ENCODE results near the gene TOLLIP. TPM values are rescaled to one million over a fixed set of nuclear protein-coding genes. Genes with fewer than 3 reads are reported as not detected.

The TOLLIP gene
- polyA plus RNA-seq, 2 of the 4 experiments (the other 2 are of a cell fraction): 26.5 to 37.9 TPM

DNA sequence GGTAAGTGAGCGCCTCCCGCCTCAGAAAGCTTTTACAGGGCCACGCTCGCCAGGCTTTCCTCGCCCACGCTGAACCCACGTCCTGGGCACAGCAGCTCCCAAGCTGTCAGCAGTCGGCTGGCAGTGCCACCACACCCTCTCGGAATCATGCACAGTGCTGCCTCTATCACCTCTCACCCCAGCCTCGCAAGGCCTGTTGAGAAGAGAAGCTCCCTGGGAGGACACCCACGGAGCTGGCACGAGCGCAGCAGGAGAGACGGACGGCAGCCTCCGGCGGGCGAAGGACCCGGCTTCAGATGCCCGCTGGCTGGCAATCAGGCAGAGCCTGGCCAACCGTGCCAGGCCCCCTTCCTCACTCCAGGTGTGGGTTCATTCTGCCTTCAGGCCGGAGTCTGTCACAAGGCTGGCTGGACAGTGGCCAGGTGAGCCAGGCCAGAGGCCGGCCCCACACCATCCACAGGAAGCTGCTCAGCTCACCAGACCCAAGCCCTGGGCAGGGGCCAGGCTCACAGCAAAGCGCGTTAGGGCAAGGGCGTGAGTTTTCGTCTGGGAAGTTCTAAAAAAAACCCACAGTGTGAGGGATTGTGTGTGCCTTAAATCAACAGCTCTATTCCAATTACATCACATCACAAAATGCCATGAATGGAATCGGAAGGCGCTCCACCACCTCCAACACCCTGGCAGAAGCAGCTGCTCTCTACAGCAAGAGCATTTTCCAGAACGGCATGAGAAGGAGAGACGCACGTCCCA is 33.2 kb downstream of the TOLLIP start:
- Histone ChIP-seq H3K9me3 (no peaks in the 10 kb centered on the region; the same call in 2 of the 3 replicates), H3K4me1 (no peaks in the 10 kb centered on the region), H3K4me2 (no peak overlapping the region), H3K4me3 (no peak overlapping the region), H3K27ac (no peak overlapping the region)
- POLR2A ChIA-PET: no interaction called here
- TF ChIP-seq, protein P1, sequence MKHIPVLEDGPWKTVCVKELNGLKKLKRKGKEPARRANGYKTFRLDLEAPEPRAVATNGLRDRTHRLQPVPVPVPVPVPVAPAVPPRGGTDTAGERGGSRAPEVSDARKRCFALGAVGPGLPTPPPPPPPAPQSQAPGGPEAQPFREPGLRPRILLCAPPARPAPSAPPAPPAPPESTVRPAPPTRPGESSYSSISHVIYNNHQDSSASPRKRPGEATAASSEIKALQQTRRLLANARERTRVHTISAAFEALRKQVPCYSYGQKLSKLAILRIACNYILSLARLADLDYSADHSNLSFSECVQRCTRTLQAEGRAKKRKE (CRISPR knock-in tag; IDR thresholded peaks at IDR 0.05; ENCODE audit: low read depth): no peak
- TF ChIP-seq MAZ (IDR thresholded peaks at IDR 0.05; ENCODE audit: borderline replicate concordance, low read depth, low read length) (no peak), POLR2A (IDR thresholded peaks at IDR 0.05; ENCODE audit: low read length) (no peak), JUNB (IDR thresholded peaks at IDR 0.05) (no peak), HES2 (IDR thresholded peaks at IDR 0.05) (no peak)
- FAIRE-seq (no peak), ATAC-seq (no peak), DNase-seq (ENCODE audit: low read depth in 1 of 2, low spot score in 1 of 2) (no peak)
- CTCF ChIA-PET: interaction anchor here (0.6 to 1.0 kb wide), 3 partner anchors 28 to 299 kb away, joined by 3 to 5 read pairs (median 3); no protein-coding TSS in a partner anchor
- 92% methylated on average over 26 of the region's 32 CpGs for WGBS (ENCODE audit: missing lambda C conversion rate)

GRCh38 chr11:1275021-1275420 is 34.4 kb downstream of the TOLLIP start:
- H3K4me1 ChIP-seq: no peaks in the 10 kb centered on the region
- no peak overlapping the region for H3K27ac ChIP-seq
- ATAC-seq (no peak), DNase-seq (ENCODE audit: low read depth in 1 of 2, low spot score in 1 of 2) (no peak), FAIRE-seq (no peak)
- no peak overlapping the region for H3K4me2 ChIP-seq
- POLR2A ChIA-PET: no interaction called here
- no peaks in the 10 kb centered on the region; the same call in 2 of the 3 replicates for H3K9me3 ChIP-seq
- H3K4me3 ChIP-seq: no peak overlapping the region
- WGBS (ENCODE audit: missing lambda C conversion rate): 91% methylated on average over 18 of the region's 18 CpGs
- TF ChIP-seq CEBPB (IDR thresholded peaks at IDR 0.05): no peak
- TF ChIP-seq CTCF (IDR thresholded peaks at IDR 0.05): no peak
- no peak for TF ChIP-seq TFCP2L1 (CRISPR knock-in tag; IDR thresholded peaks at IDR 0.05)
- no peak for TF ChIP-seq HES2 (IDR thresholded peaks at IDR 0.05)
- TF ChIP-seq HMGXB4 (CRISPR knock-in tag; IDR thresholded peaks at IDR 0.05; ENCODE audit: borderline replicate concordance): no peak
- CTCF ChIA-PET: interaction anchor here (0.8 kb wide), 1 partner anchor 12 kb away, joined by 3 read pairs; no protein-coding TSS in a partner anchor

- Histone ChIP-seq H3K9me3 (no peaks in the 10 kb centered on the region; the same call in 2 of the 3 replicates), H3K4me2 (no peak overlapping the region), H3K4me1 (no peaks in the 10 kb centered on the region), H3K27ac (no peak overlapping the region), H3K4me3 (no peak overlapping the region)
- ChIA-PET CTCF (interaction anchor here (0.7 to 0.8 kb wide), 2 partner anchors 12 to 14 kb away, joined by 3 read pairs; no protein-coding TSS in a partner anchor), POLR2A (no interaction called here)
- ATAC-seq (no peak), FAIRE-seq (no peak), DNase-seq (ENCODE audit: low read depth in 1 of 2, low spot score in 1 of 2) (no peak)
- WGBS (ENCODE audit: missing lambda C conversion rate): 95% methylated on average over 9 of the region's 14 CpGs
- TF ChIP-seq HOXB13 (CRISPR knock-in tag; IDR thresholded peaks at IDR 0.05; ENCODE audit: low read depth) (no peak), RCOR1 (IDR thresholded peaks at IDR 0.05; ENCODE audit: low read depth, low read length) (no peak), FOSL2 (IDR thresholded peaks at IDR 0.05) (no peak), FOSL2 (CRISPR knock-in tag; IDR thresholded peaks at IDR 0.05) (no peak), ZC3H11A (IDR thresholded peaks at IDR 0.05) (no peak), TFCP2L1 (CRISPR knock-in tag; IDR thresholded peaks at IDR 0.05) (no peak), MAZ (IDR thresholded peaks at IDR 0.05; ENCODE audit: borderline replicate concordance, low read depth, low read length) (no peak), EHF (CRISPR knock-in tag; IDR thresholded peaks at IDR 0.05) (no peak), NR3C1 (IDR thresholded peaks at IDR 0.05) (no peak)
These were observed 34.9 kb downstream of the TOLLIP start for GRCh38 chr11:1274501-1274900.

All from A549 (cell line).